Stimulated activated CD8-positive, alpha-beta memory T cell treated with anti-CD3 and anti-CD28 coated beads, Interleukin-15, amount 100 ng/mL, for 4 hours (primary cell): Measurements from ENCODE around the gene MAML2.

Experiments used
- DNase-seq, 2 donors: peaks; one replicate each; pipeline ENCODE4 v3.0.0-alpha.2; 2020; ENCODE audit warnings: low read depth in 2 of 2

The MAML2 gene

DNA sequence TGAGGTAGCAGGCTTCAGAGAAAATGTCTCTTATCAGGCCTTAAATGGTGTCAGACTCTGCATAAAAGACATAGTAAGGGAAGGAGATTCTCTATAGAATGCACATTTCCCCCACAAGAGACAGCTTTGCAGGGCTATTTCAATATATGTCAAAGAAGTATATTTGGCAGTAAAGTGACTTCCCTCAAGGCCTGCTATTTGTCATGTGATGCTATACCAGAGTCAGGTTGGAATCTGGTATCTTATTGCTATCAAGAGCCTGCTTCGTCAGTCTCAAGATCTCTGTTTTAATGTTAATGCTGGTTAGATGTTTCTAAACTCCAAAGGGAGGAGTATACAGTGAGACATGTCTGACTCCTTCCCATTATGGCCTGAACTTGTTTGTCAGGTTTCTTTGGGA is 378.7 kb downstream of the MAML2 start:
- no peak for DNase-seq

- DNase-seq: no peak
These were observed 381.2 kb downstream of the MAML2 start for GRCh38 chr11:95961758-95962157.

GRCh38 chr11:95950905-95951304 is 392.1 kb downstream of the MAML2 start:
- no peak for DNase-seq

DNA sequence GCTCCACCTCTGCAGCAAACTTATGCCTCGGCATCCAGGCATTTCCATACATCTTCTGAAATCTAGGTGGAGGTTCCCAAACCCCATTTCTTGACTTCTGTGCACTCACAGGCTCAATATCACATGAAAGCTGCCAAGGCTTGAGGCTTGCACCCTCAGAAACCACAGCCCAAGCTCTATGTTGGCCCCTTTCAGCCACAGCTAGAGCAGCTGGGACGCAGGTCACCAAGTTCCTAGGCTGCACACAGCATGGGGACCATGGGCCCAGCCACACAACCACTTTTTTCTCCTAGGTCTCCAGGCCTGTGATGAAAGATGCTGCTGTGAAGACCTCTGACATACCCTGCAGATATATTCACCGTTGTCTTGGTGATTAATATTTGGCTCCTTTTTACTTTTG is 394.4 kb downstream of the MAML2 start:
- no peak for DNase-seq

GRCh38 chr11:95944623-95945022 is 398.4 kb downstream of the MAML2 start:
- no peak for DNase-seq

- DNase-seq: no peak
These were observed 399.4 kb downstream of the MAML2 start for GRCh38 chr11:95943546-95943945.

DNA sequence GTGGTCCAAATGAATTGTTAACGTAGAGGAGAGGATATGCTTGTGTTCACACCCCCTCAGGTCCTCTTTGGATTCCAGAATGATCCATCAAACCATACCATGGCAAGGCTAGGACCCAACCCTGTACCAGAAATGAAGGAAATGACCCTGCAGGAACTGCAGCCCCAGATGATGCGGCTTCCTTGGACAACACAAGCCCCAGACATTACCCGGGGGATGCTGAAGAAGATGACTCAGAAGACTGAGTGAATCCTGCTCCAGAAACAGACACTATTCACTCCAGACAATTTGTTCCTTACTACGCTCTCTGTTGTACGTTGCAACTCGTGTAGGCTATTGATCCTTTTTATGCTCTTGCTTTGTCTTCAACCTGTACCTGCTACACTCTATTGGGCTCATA is 403.9 kb downstream of the MAML2 start:
- DNase-seq: no peak

DNA sequence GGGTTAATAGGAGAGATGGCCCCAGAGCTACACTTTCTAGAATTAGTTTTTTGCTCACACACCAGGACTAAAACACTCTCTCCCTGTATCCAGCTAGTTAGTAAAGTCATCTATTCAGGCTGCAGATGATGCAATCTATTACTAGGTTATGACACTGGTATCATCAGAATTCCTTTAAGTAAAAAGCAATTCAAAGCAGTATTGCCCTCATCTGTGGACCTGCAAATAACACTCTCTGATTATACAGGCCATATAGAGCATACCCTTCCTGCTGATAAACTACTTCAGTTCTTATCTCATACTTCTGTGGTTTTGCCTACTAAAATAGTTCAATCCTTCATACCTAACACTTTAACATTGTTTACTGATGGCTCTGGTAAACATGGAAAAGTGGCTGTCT is 405.6 kb downstream of the MAML2 start:
- DNase-seq: no peak

- DNase-seq: no peak
These were observed 409.4 kb downstream of the MAML2 start for GRCh38 chr11:95933594-95933993.

GRCh38 chr11:95931916-95932315 is 411.1 kb downstream of the MAML2 start:
- no peak for DNase-seq

DNA sequence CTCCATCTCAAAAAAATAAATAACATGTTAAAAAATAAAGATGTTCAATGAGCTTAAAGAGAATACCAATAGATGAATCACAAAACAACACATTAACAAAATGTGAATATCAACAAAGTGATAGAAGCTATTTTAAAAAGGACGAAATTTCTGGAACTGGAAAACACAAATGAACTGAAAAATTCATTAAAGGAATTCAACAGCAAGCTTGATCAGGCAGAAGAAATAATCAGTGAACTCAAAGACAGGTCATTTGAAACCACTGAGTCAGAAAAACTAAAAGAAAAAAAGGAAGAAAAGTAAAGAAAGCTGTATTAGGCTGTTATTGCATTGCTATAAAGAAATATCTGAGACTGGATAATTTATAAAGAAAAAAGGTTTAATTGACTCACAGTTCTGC is 412.0 kb downstream of the MAML2 start:
- DNase-seq: no peak

DNA sequence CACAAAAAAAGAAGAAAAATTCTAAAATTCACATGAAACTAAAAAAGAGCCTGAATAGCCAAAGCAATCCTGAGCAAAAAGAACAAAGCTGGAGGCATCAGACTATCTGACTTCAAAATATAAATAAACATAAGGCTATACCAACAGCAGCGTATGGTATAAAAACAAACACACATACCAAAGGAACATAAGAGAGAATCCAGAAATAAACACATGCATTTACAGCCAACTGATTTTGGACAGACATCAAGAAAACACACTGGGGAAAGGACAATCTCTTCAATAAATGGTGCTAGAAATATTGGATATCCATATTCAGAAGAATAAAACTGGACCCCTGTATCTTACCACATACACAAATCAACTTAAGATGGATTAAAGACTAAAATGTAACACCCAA is 416.3 kb downstream of the MAML2 start:
- DNase-seq: no peak
